RPMI8226 (cell line): ENCODE results near the gene DET1.
"Not testable (repeated sequence)": the region's sequence is repeated elsewhere in the genome, so short reads cannot be mapped to it uniquely, and the experiment has no call there.

Source experiments
- DNase-seq: peaks from one replicate; pipeline ENCODE4 v3.0.0-alpha.2; 2015

Gene DET1

DNA sequence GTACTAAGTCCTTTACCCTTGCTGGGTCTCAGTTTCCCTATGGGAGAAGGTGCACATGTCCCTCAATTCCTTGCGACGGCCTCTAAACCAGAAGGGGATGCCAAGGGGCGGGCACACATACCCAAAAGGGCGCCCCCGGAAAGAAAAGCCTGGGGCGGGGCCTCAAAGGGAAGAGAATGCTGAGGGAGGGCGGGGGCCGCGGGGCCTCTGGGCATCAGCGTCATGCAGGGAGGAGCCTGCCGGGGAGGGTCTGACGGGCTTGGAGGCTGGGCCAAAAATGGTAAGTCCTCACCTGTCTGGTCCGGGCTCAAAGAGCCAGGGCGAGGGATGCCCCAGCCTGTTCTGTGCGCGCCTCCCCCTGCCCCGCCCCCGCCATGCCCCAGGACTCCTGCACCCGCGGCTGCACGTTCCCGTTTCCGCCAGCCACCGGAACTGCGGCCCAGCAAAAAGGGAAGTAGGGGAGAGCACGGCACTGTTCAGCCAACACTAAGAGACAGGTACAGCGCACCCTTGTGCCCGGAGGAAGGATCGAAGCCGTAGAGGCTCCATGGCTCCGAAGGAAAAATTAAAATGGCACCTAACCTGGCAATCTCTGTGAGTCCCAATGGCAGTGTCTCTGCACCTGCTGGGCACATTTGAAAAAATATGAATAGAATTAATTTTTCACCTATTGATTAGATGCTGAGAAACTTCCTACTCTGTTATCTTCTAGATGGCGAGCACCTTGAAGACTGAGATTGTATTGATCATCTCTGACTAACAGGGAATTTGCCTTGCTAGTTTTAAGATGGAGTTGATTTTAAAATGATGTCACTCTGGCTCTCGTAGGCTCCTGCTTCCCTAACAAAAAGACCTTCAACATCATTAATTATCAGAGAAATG, at the start of gene DET1:
Gene DET1, minus strand, starts transcription at position 434 of the 882 bp plus-strand sequence. CDS start 14,976 bp downstream, outside the sequence.
- peak; percentile 97 for DNase-seq

GRCh38 chr15:88591384-88591783, 44.9 kb upstream of the DET1 start:
- no peak for DNase-seq

DNA sequence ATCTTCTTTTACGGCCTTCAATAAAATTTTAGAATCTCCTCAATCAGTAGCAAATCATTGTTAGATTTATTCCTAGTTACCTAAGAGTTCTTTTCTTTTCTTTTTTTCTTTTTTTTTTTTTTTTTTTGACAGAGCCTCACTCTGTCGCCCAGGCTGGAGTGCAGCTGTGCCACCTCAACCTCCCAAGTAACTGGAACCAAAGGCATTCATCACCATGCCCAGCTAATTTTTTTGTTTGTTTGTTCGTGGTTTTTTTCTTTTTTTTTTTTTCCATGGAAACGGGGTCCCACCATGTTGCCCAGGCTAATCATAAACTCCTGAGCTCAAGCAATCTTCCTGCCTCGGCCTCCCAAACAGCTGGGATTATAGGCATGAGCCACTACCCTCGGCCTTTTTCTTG, 44.3 kb upstream of the DET1 start:
- DNase-seq = no peak

DNA sequence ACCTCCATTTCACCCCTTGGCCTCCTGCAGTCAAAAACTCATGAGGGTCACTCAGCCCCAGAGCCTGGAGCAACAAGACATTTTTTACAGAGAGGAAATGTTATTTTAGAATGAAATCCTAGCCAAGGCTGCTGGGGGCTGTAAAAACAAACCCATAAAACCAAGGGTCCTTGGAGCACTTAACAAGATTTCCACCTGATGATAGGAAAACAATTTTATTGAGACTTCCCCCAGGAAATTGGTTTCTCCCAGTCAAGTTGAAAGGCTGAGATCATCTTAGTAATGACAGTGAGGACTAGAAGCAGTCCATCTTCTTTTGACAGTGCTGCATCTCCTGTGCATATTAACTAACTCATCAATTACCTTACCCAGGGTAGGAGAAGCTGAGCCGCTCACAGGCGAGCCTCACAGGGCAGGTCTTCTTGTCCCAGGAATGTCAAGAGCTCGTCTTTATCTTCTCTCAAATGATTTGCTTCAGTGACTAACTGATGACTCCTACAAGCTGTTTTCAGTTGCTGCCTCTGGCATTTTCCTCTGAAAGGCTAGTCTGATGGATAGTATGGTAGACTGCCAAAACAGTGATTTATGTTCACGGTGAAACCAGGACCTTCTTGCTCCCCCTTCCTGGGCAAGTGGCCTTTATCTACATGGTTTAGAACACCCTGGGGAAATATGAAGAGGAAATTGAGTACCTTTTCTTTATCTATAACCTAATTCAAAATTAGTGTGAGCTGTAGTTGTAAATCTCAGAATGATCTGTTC, 40.1 kb upstream of the DET1 start:
- no peak for DNase-seq

- DNase-seq = no peak
Measured at GRCh38 chr15:88580532-88580931, 34.1 kb upstream of the DET1 start.

DNA sequence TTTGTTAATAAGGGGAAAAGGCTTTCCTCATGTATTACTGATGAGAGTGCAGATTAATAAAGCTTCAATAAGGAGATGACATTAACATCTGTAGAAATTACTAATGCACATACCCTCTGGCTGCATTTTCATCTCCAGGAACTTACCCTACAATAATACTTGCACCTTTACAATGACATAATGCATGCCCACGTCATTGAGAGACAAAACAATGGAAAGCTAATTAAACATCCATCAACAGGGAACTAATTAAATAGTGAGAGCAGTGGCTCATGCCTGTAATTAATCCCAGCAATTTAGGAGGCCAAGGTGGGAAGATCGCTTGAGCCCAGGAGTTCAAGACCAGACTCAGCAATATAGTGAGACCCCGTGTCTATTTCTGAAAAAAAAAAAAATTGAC, 32.8 kb upstream of the DET1 start:
- DNase-seq = no peak

DNA sequence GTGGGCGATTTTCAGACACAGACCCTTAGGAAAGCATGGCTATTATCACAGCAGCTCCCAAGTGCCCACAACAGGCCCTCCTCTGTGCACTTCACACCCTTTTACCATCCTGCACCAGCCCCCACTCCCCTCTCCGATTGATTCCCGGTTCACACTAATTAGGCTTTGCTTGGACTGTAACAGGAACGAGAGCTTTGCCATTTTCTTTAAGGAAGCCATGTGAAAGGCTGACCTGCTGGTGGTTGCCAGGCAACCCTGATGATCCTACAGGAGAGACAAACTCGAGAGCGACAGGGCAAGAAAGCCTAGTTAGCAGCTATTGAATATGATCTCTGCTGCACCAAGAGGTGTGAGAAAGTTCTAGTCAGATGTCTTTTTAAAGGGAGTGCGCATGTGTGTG, 28.2 kb upstream of the DET1 start:
- DNase-seq = no peak

- no peak for DNase-seq
Measured at GRCh38 chr15:88574077-88574476, 27.6 kb upstream of the DET1 start.

DNA sequence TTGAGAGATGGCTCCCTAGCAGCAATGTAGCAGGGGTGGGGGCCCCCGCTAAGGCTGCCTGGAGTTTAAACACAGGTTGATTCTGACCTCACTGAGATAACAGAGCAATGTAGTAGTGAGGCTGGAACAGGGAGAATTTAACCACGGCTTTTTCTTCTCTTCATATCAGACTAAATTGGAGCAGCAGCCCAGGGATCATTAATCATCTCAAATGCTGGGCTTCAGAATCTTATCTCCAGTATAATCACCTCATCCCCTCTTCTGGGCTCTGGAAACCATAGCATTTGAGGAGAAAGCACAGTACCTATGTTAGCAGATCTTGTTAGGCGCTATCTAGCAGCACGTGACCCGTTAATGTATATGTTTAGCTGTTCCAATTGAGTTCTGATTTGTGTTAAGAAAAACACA, 25.4 kb upstream of the DET1 start:
- no peak for DNase-seq

- no peak for DNase-seq
Measured at GRCh38 chr15:88571153-88571851, 24.8 kb upstream of the DET1 start.

DNA sequence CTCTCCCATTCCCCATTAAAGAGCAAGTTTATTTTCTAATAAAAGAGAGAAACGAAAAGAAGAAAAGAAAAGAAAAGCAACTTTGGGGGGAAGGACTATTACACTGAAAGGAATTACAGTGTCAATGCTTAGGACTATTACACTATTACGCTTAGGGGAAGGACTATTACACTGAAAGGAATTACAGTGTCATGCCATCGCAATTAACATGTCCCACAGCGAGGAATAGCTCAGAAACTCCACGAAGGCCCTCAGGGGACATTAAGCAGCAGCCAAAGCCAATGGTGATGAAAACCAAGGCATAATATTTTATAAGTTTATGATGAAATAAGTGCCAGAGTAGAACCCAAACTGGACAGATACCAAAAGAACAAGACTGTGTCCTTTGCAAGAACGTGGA, 22.1 kb upstream of the DET1 start:
- DNase-seq = no peak

DNA sequence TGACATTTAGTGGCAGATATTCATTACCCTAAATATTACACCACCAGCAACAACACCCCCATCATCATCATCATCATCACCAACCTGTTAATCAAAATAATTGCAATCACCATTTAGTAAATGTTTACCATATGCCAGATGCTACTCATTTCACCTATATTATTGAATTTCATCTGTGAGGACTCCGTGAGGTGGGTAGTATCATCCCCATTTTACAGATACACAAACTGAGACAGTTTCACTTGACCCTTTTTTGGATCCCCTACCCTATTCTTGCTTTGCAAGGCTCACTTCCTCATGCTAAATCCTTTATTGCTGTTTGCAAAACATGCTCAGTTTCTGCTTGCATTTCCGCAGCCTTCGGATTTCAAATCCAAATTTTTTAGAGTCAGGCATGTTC, 18.3 kb upstream of the DET1 start:
- DNase-seq = no peak

- no peak for DNase-seq
Measured at GRCh38 chr15:88563638-88564037, 17.2 kb upstream of the DET1 start.

- not testable (repeated sequence) for DNase-seq
Measured at GRCh38 chr15:88559565-88559964, 13.1 kb upstream of the DET1 start.

DNA sequence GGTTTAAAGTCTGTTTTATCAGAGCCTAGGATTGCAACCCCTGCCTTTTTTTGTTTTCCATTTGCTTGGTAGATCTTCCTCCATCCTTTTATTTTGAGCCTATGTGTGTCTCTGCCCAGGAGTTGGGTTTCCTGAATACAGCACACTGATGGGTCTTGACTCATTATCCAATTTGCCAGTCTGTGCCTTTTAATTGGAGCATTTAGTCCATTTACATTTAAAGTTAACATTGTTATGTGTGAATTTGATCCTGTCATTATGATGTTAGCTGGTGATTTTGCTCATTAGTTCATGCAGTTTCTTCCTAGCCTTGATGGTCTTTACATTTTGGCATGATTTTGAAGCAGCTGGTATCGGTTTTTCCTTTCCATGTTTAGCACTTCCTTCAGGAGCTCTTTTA, 11.5 kb upstream of the DET1 start:
- DNase-seq = not testable (repeated sequence)

- not testable (repeated sequence) for DNase-seq
Measured at GRCh38 chr15:88548009-88548408, 1.5 kb upstream of the DET1 start.

GRCh38 chr15:88545578-88546247, 768 bp downstream of the DET1 start:
- DNase-seq = not testable (repeated sequence)

GRCh38 chr15:88543065-88543776, 3.3 kb downstream of the DET1 start:
- no peak for DNase-seq

- DNase-seq = no peak
Measured at GRCh38 chr15:88542342-88542733, 4.1 kb downstream of the DET1 start.

- DNase-seq = no peak
Measured at GRCh38 chr15:88541709-88542341, 4.7 kb downstream of the DET1 start.

DNA sequence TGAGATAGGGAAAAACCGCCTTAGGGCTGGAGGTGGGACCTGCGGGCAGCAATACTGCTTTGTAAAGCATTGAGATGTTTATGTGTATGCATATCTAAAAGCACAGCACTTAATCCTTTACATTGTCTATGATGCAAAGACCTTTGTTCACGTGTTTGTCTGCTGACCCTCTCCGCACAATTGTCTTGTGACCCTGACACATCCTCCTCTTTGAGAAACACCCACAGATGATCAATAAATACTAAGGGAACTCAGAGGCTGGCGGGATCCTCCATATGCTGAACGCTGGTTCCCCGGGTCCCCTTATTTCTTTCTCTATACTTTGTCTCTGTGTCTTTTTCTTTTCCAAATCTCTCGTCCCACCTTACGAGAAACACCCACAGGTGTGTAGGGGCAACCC, 5.4 kb downstream of the DET1 start:
- not testable (repeated sequence) for DNase-seq

- not testable (repeated sequence) for DNase-seq
Measured at GRCh38 chr15:88540350-88540749, 6.1 kb downstream of the DET1 start.
